ENCODE measurements around the gene HSPA4. TPM values are rescaled to one million over a fixed set of nuclear protein-coding genes. Genes with fewer than 3 reads are reported as not detected.

HSPA4 gene
- total and polyA plus RNA-seq, 2 of the 4 experiments (the other 2 are of a cell fraction), result 34.9 to 120 TPM

DNA sequence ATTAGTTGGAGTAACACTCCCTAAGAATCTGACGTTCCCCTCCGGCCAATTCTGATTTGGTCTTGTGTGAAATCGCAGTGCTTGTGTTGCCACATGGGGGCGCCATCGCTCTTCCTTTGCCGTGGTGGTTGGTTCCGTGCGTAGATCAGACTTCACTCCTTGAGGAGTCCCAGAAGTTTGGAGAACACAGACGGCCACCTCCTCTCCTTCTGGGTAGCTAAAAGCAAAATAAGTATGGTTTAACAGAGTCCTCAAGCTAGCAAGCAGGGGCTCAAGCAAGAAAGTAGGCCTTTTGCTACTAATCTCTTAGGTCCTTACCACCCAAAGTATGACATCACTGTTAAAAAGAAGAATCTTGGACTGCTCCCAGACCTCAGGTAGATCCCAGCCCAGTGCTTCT lies 59.5 kb downstream of the HSPA4 start:
- no peak overlapping the region for H3K9ac ChIP-seq (ENCODE audit: low read depth, low read length)
- H2AK5ac ChIP-seq (ENCODE audit: low read depth, low read length), result no peak overlapping the region
- no peak overlapping the region for H3K56ac ChIP-seq (ENCODE audit: extremely low read depth, insufficient read depth, low read length)
- H3K9me3 ChIP-seq (ENCODE audit: control insufficient read depth, insufficient read depth, low read length), result no peaks in the 10 kb centered on the region
- TF ChIP-seq POLR2A (IDR thresholded peaks at IDR 0.05; ENCODE audit: low read depth, low read length) (peak; percentile 56), MAZ (IDR thresholded peaks at IDR 0.05; ENCODE audit: borderline replicate concordance, low read depth, low read length) (no peak), CEBPB (IDR thresholded peaks at IDR 0.05; ENCODE audit: low read depth, low read length) (0 out of 2 replicates have a peak, but pooled peaks have one; percentile 19), NFE2L2 (IDR thresholded peaks at IDR 0.05; ENCODE audit: low read depth, low read length) (no peak), SMC3 (IDR thresholded peaks at IDR 0.05; ENCODE audit: low read depth, low read length) (peak; percentile 97), RAD21 (IDR thresholded peaks at IDR 0.05; ENCODE audit: low read length) (peak; percentile 99)
- TF ChIP-seq, protein P1, sequence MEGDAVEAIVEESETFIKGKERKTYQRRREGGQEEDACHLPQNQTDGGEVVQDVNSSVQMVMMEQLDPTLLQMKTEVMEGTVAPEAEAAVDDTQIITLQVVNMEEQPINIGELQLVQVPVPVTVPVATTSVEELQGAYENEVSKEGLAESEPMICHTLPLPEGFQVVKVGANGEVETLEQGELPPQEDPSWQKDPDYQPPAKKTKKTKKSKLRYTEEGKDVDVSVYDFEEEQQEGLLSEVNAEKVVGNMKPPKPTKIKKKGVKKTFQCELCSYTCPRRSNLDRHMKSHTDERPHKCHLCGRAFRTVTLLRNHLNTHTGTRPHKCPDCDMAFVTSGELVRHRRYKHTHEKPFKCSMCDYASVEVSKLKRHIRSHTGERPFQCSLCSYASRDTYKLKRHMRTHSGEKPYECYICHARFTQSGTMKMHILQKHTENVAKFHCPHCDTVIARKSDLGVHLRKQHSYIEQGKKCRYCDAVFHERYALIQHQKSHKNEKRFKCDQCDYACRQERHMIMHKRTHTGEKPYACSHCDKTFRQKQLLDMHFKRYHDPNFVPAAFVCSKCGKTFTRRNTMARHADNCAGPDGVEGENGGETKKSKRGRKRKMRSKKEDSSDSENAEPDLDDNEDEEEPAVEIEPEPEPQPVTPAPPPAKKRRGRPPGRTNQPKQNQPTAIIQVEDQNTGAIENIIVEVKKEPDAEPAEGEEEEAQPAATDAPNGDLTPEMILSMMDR (conservative IDR thresholded peaks at IDR 0.05; ENCODE audit: low read depth, low read length), result peak; percentile 97
- dilution Hi-C loops (cut with HindIII; ENCODE audit: low sequenced_read_pairs, unreplicated experiment) (no loop called here), intact Hi-C loops (cut with micrococcal nuclease) (loop anchor here (1.0 to 10.0 kb wide), 11 partner anchors 137 to 831 kb away; partner anchors contain the start of gene FSTL4), in situ Hi-C loops (cut with MboI; ENCODE audit: low sequenced_read_pairs) (loop anchor here (5.0 to 10.0 kb wide), 3 partner anchors 141 to 834 kb away; no protein-coding TSS in a partner anchor)
- H2AFZ ChIP-seq (replicated peaks; ENCODE audit: low read length, poor library complexity), result peak overlapping the region; percentile 9
- no peak overlapping the region for H3K4ac ChIP-seq (ENCODE audit: low read depth, low read length)
- peaks cover 5% of the 10 kb centered on the region; the same call in 1 of the 2 replicates for H3K4me1 ChIP-seq (ENCODE audit: control insufficient read depth, insufficient read depth, low read length)
- H3K27ac ChIP-seq (ENCODE audit: insufficient read depth, low read length), result no peak overlapping the region
- no peak overlapping the region for H2BK5ac ChIP-seq (ENCODE audit: low read depth, low read length, poor library complexity, severe bottlenecking)
- no peak overlapping the region for H2BK20ac ChIP-seq (ENCODE audit: low read depth, low read length)
- no peaks in the 10 kb centered on the region for H3K79me1 ChIP-seq (ENCODE audit: low read depth in 1 of 2, low read length in 2 of 2)
- 0% methylated on average over 1 of the region's 9 CpGs; no CpG with 5 or more reads in 1 of the 2 experiments for WGBS, 2 experiments (ENCODE audit: extremely low coverage in 2 of 2, insufficient read length in 1 of 2)
- H3K4me2 ChIP-seq (ENCODE audit: low read depth, low read length), result no peak overlapping the region; the same call in 1 of the 2 replicates
- H3K4me3 ChIP-seq (ENCODE audit: insufficient read depth, low read depth, low read length), result no peak overlapping the region
- H3K23ac ChIP-seq (ENCODE audit: low read depth, low read length), result no peak overlapping the region
- no peak overlapping the region for H2BK15ac ChIP-seq (ENCODE audit: low read depth, low read length)
- peaks cover 3% of the 10 kb centered on the region; the same call in 1 of the 2 replicates for H3K9me1 ChIP-seq (ENCODE audit: insufficient read depth, low read length)
- H4K20me1 ChIP-seq (ENCODE audit: insufficient read depth, low read length), result no peaks in the 10 kb centered on the region
- H3K18ac ChIP-seq (ENCODE audit: low read depth, low read length), result no peak overlapping the region
- ChIA-PET CTCF (interaction anchor here (0.5 to 1.6 kb wide), 7 partner anchors 12 to 137 kb away, joined by 3 to 4 read pairs (median 3); no protein-coding TSS in a partner anchor), POLR2A (ENCODE audit: unreplicated experiment) (no interaction called here)
- no peak overlapping the region for H4K8ac ChIP-seq (ENCODE audit: low read depth in 2 of 2, low read length in 2 of 2)
- no peak overlapping the region for H3K14ac ChIP-seq (replicated peaks; ENCODE audit: low read depth, low read length)
- H3K27me3 ChIP-seq (ENCODE audit: control insufficient read depth, insufficient read depth, low read length), result peaks cover 3% of the 10 kb centered on the region; the same call in 1 of the 2 replicates
- no TSS peak for BruUV-seq (replicated peaks)
- no peaks in the 10 kb centered on the region for H3K36me3 ChIP-seq (ENCODE audit: control insufficient read depth, insufficient read depth, low read length)
- no peak overlapping the region for H4K5ac ChIP-seq (ENCODE audit: low read depth, low read length)
- DNase-seq (peak; percentile 80), ATAC-seq (ENCODE audit: low read depth) (peak; percentile 80)
- H4K91ac ChIP-seq (ENCODE audit: insufficient read depth, low read depth, low read length), result no peak overlapping the region
- no peak overlapping the region for H2BK120ac ChIP-seq (ENCODE audit: low read depth, low read length)
- no peak overlapping the region for H2AK9ac ChIP-seq (replicated peaks; ENCODE audit: low read depth, low read length, poor library complexity)
